Activated CD4-positive, alpha-beta T cell treated with anti-CD3 and anti-CD28 coated beads for 36 hours (primary cell): ENCODE data around the gene FH. TPM values are rescaled to one million over a fixed set of nuclear protein-coding genes. Genes with fewer than 3 reads are reported as not detected.

Source experiments
- ATAC-seq: fragments of 200-7000 bp; cut with Tn5 transposase; one replicate; pipeline ENCODE4 v1.10.0; 2021; ENCODE audit warnings: mild to moderate bottlenecking, moderate library complexity
- CTCF ChIA-PET: fragments of 350-600 bp; sonication (Branson Sonifier 250); formaldehyde crosslinking; loops from one replicate; lab custom pipeline; 2021; ENCODE audit warnings: antibody characterized with exemption; lab: Charles Lee
- POLR2A ChIA-PET: fragments of 350-600 bp; sonication (Branson Sonifier 250); formaldehyde crosslinking; loops from one replicate; lab custom pipeline; 2021; ENCODE audit warnings: antibody characterized with exemption, inconsistent platforms; lab: Charles Lee
- DNase-seq: peaks from one replicate; pipeline ENCODE4 v3.0.0-alpha.2; 2020
- H3K27ac Mint-ChIP-seq: one replicate; pipeline ENCODE4 v1.8.0; 2021; ENCODE audit warnings: mixed read lengths
- H3K27me3 Mint-ChIP-seq: one replicate; pipeline ENCODE4 v1.8.0; 2021; ENCODE audit warnings: mixed read lengths
- H3K36me3 Mint-ChIP-seq: one replicate; pipeline ENCODE4 v1.8.0; 2021; ENCODE audit warnings: low read depth, mixed read lengths
- H3K4me1 Mint-ChIP-seq: one replicate; pipeline ENCODE4 v1.8.0; 2021; ENCODE audit warnings: mixed read lengths
- H3K4me3 Mint-ChIP-seq: one replicate; pipeline ENCODE4 v1.8.0; 2021; ENCODE audit warnings: mild to moderate bottlenecking, moderate library complexity, mixed read lengths
- H3K9me3 Mint-ChIP-seq: one replicate; pipeline ENCODE4 v1.8.0; 2021; ENCODE audit warnings: low read depth, mixed read lengths
- intact Hi-C, 2 experiments: fragments of 100-400 bp; cut with DNase I in 1 of 2; cut with micrococcal nuclease in 1 of 2; formaldehyde crosslinking; loops; one replicate each; pipeline versions ENCODE4 v1.14.2 to v1.15.1; 2022 to 2024; cut with DNase I, micrococcal nuclease
- total RNA-seq, 2 experiments: library from RNA; stranded (reverse); gene quantifications; one replicate each; pipeline ENCODE4 v1.2.3, GENCODE V29; 2021

FH gene
- total RNA-seq, 2 experiments from 2014 or later, result 80.2 to 94.3 TPM

DNA sequence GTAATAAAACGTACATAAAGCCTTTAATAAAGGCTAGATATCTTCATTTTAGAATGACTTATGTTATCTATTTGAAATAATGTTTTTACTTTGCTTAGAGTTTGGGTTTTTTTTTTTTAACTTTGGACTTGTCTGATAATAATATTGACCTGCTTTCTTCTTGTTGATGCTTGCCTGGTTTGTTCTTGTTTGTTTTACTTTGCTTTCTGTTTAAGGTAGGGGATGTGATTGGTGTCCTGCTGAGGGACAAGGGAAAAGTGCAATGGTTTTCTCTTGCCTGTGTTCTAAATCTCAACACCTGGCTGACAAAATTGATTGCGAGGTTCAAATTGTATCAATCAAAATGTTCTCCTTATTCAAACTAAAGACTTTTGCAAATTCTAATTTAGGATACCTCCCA is 2.2 kb upstream of the FH start:
- Mint-ChIP-seq H3K9me3 (no peaks in the 10 kb centered on the region), H3K27ac (no peak overlapping the region), H3K27me3 (peaks cover 32% of the 10 kb centered on the region), H3K4me1 (peaks cover 11% of the 10 kb centered on the region), H3K36me3 (peaks cover 4% of the 10 kb centered on the region), H3K4me3 (no peak overlapping the region)
- POLR2A ChIA-PET, result interaction anchor here (0.7 kb wide), 1 partner anchor 479 kb away, joined by 5 read pairs; no protein-coding TSS in a partner anchor
- CTCF ChIA-PET, result interaction anchor here (0.7 to 0.9 kb wide), 2 partner anchors 15 to 112 kb away, joined by 3 read pairs; no protein-coding TSS in a partner anchor
- ATAC-seq (no peak), DNase-seq (no peak)
- intact Hi-C loops, result no loop called here

DNA sequence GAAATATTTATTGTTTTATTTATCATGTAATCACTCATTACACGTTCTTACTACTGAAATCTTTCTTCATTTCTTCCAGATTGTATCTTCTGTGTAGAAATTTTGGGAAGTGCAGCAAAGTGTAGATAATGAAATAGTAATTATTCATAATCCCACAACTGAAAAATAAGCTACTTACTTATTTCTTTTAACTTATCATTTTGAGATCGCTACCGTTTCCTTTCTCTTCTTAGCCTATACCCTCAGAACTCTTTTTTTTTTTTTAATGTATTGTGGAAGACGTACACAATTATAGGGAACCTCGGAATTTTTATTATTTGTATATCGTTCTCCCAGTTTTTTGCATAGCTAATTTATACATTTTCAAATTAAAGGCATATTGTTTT is 518 bp upstream of the FH start:
- intact Hi-C loops, result loop anchor here in 1 of 2 experiments (1.0 kb wide), 1 partner anchor 11 kb away; no protein-coding TSS in a partner anchor
- peaks cover 9% of the 10 kb centered on the region for H3K36me3 Mint-ChIP-seq
- POLR2A ChIA-PET, result interaction anchor here (0.6 to 1.2 kb wide), 3 partner anchors 32 to 117 kb away, joined by 3 to 16 read pairs (median 4); no protein-coding TSS in a partner anchor
- CTCF ChIA-PET, result interaction anchor here (0.6 to 1.3 kb wide), 8 partner anchors 9 to 380 kb away, joined by 3 to 6 read pairs (median 3); partner anchors contain the start of gene EXO1
- H3K27me3 Mint-ChIP-seq, result peaks cover 28% of the 10 kb centered on the region
- H3K4me1 Mint-ChIP-seq, result peaks cover 17% of the 10 kb centered on the region
- H3K27ac Mint-ChIP-seq, result no peak overlapping the region
- no peak overlapping the region for H3K4me3 Mint-ChIP-seq
- no peak for DNase-seq
- no peaks in the 10 kb centered on the region for H3K9me3 Mint-ChIP-seq
- no peak for ATAC-seq

DNA sequence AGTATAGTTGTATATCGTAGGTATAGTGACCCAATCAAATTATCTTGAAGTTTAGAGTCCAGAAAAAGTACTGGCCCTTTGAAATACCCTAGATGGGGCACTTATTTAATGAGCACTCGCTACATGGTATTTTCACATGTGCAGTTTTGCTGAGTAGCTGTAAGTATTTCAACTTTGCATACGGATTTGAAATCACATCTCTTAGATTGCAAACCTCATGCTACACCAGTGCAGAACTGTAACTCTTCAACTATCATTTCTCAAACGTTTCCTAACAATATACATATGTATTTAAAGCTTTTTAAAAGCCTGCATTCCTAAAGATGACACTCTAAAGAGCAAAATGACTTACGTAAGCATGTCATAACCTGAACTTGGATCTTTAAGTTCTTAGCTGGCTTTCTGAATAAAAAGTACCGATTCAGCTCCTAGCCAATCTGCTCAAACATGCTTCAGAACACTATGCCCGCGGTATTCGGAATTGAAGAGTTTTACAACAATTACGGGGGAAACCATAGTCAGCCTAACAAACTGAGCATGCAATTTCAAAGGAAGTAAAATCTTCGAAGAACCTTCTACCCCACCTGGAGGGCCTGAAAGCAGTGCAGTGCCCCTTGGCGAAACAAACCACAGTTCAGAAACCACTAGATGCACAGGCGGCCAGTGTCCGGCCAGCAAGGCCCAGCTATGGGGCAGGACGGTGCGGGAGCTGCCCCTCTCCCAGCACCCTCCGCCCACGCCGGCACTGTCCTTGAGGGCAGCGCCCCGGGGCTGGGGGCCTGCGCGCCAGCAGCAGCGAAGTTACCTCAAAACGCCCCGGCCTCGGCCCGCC is 863 bp downstream of the FH start:
- POLR2A ChIA-PET, result interaction anchor here (1.2 kb wide), 1 partner anchor 33 kb away, joined by 4 read pairs; no protein-coding TSS in a partner anchor
- intact Hi-C loops, result loop anchor here (1.0 to 10.0 kb wide), 5 partner anchors 13 to 1736 kb away; partner anchors contain the start of genes CEP170 (in 2 of the 2), CHML (in 2 of the 2), OPN3 (in 2 of the 2) and SDCCAG8 (in 2 of the 2)
- DNase-seq, result peak; percentile 53
- Mint-ChIP-seq H3K27me3 (peaks cover 18% of the 10 kb centered on the region), H3K27ac (peak overlapping the region; percentile 87), H3K4me1 (peaks cover 23% of the 10 kb centered on the region), H3K4me3 (peak overlapping the region; percentile 86), H3K9me3 (no peaks in the 10 kb centered on the region), H3K36me3 (peaks cover 16% of the 10 kb centered on the region)
- no peak for ATAC-seq
- CTCF ChIA-PET, result interaction anchor here (0.9 to 1.5 kb wide), 8 partner anchors 10 to 329 kb away, joined by 3 to 5 read pairs (median 3); partner anchors contain the start of gene EXO1

DNA sequence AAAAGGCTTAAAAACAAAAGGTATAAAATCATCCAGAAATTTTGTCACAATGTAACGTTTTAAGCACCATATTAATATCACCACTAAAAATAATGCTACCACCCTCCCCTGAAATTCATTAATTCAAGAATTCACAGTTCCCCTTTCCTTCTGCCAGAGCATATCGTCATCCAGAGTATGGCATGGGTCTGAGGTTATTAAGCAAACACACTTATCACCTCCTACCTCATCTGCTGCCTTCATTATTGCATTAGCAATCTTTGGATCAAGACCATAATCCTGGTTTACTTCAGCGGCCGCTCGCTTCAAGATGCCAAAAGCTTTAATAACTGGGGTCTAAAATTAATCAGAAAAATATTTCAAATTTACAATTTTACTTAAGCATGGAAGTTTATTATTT is 6.2 kb downstream of the FH start:
- no peak for DNase-seq
- no peak for ATAC-seq
- no peak overlapping the region for H3K4me3 Mint-ChIP-seq
- no peak overlapping the region for H3K27ac Mint-ChIP-seq
- peaks cover 23% of the 10 kb centered on the region for H3K4me1 Mint-ChIP-seq
- ChIA-PET CTCF (no interaction called here), POLR2A (interaction anchor here (0.7 kb wide), 1 partner anchor 184 kb away, joined by 5 read pairs; no protein-coding TSS in a partner anchor)
- H3K9me3 Mint-ChIP-seq, result no peaks in the 10 kb centered on the region
- no peaks in the 10 kb centered on the region for H3K27me3 Mint-ChIP-seq
- H3K36me3 Mint-ChIP-seq, result peaks cover 41% of the 10 kb centered on the region
- intact Hi-C loops, result loop anchor here (10.0 kb wide), 1 partner anchor 1741 kb away; the partner anchor contains the start of genes CEP170 (in 2 of the 2) and SDCCAG8 (in 2 of the 2)

DNA sequence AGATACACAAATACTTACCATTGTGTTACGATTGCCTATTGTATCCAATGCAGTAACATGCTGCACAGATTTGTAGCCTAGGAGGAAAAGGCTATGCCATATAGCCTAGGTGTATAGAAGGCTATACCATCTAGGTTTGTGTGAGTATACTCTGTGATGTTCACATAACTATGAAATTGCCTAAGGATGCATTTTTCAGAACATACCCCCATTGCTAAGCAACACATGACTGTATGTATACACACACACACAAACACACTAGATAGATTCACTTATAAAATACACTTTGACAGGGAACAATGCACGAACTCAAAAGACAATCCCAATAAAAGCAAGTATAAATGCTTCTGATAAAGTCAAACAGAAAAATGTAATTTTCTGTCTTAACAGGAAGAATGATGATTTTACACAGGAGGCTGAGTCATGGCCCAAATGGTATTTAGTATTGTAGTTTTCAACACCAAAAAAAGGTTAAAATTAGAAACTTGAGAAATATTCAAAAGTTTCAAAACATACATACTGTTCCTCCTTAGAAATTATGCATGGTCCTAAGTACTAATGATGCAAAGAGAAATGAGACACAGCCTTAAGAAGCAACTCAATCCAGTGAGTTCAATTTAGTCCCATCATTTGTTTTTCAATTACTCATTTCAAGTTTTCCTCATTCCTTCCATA is 12.2 kb downstream of the FH start:
- Mint-ChIP-seq H3K9me3 (no peaks in the 10 kb centered on the region), H3K27ac (no peak overlapping the region), H3K27me3 (no peaks in the 10 kb centered on the region), H3K4me3 (no peak overlapping the region), H3K36me3 (peaks cover 57% of the 10 kb centered on the region), H3K4me1 (peaks cover 17% of the 10 kb centered on the region)
- ChIA-PET CTCF (no interaction called here), POLR2A (no interaction called here)
- ATAC-seq, result no peak
- no peak for DNase-seq
- intact Hi-C loops, result no loop called here

DNA sequence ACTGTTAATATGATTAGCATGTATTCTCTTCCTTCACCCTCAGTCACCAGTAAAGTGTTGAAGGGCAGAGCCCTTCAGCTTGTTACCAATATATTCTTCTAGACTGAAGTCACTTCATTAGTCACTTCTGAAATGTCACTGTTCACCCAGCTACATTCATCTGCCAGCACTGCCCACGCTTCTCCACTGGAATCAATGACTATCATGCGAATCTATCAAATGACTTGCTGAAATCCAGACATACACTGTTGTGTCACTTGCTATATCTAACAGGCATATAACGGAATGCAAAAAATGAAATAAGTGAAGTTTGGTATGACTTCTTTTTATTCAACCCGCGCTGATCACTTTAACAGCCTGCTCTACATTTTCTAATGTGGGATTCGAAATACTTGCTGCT is 16.1 kb downstream of the FH start:
- peak; percentile 55 for DNase-seq
- Mint-ChIP-seq H3K9me3 (no peaks in the 10 kb centered on the region), H3K4me3 (no peak overlapping the region), H3K36me3 (peaks cover 49% of the 10 kb centered on the region), H3K27me3 (no peaks in the 10 kb centered on the region), H3K27ac (peak overlapping the region; percentile 49), H3K4me1 (peaks cover 17% of the 10 kb centered on the region)
- ATAC-seq, result peak; percentile 74
- CTCF ChIA-PET, result no interaction called here
- intact Hi-C loops, result loop anchor here in 1 of 2 experiments (5.0 kb wide), 1 partner anchor 616 kb away; no protein-coding TSS in a partner anchor
- POLR2A ChIA-PET, result no interaction called here

DNA sequence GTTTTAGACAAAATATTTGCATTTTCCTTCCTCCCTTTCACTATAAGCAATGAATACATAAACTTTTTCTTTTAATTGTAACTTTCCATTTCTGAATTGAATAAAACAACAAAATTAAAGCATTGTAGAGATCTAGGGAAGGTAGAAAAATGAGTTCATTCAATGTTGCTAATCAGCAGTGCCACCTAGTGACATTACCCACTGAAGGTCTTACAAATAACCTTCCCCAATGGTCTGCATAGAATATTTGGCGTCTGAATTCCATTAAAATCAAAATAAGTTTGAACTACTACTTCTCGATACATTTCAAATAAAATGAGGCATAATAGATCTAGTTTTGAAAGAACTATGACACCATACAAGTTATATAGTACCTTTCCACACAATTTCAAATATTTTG is 19.6 kb downstream of the FH start:
- Mint-ChIP-seq H3K27ac (no peak overlapping the region), H3K4me3 (no peak overlapping the region), H3K9me3 (no peaks in the 10 kb centered on the region), H3K4me1 (peaks cover 10% of the 10 kb centered on the region), H3K36me3 (peaks cover 43% of the 10 kb centered on the region), H3K27me3 (no peaks in the 10 kb centered on the region)
- ChIA-PET CTCF (no interaction called here), POLR2A (no interaction called here)
- DNase-seq, result no peak
- ATAC-seq, result no peak
- intact Hi-C loops, result loop anchor here in 1 of 2 experiments (5.0 kb wide), 1 partner anchor 613 kb away; no protein-coding TSS in a partner anchor

DNA sequence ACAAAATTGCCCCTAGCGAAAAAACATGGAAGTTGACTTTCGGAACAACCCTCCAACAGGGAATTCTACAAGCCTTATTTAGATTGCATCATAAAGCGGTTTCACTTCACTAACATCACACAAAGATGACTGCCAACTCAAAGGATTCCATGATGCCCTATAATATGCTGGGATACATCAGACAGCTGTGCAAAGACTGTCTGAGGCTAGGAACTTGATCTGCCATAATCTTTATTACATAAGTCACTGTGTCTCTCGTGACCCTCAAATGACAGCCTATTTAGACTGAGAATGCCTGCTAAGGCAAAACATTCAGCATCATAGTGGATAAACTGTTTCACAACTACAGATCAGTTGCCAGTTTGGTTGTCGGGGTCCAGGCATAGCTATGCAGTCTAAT is 23.8 kb downstream of the FH start:
- H3K36me3 Mint-ChIP-seq, result peaks cover 33% of the 10 kb centered on the region
- ChIA-PET POLR2A (no interaction called here), CTCF (no interaction called here)
- no peaks in the 10 kb centered on the region for H3K9me3 Mint-ChIP-seq
- DNase-seq (no peak), ATAC-seq (no peak)
- no peaks in the 10 kb centered on the region for H3K27me3 Mint-ChIP-seq
- no peak overlapping the region for H3K27ac Mint-ChIP-seq
- no peaks in the 10 kb centered on the region for H3K4me1 Mint-ChIP-seq
- intact Hi-C loops, result no loop called here
- H3K4me3 Mint-ChIP-seq, result no peak overlapping the region

DNA sequence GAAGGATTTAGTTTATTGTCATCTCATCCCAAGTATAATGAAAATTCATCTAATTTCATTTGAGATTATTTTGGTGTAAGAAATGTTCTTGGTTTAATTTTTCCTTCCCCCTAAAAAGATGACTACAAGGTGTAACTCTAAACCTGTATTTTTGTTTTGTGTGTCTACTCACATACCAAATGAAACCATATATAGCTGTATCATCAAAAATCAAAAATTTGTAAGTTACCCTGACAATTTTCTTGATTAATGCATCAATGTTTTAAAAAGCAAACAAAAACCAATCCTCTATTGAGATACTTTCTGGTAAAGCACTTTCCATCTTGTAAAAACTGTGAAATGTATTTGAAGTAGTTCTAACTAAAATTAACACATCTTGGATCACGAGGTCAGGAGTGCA is 30.8 kb downstream of the FH start:
- Mint-ChIP-seq H3K27ac (no peak overlapping the region), H3K36me3 (peaks cover 4% of the 10 kb centered on the region), H3K4me3 (no peak overlapping the region), H3K4me1 (peaks cover 6% of the 10 kb centered on the region), H3K9me3 (no peaks in the 10 kb centered on the region), H3K27me3 (no peaks in the 10 kb centered on the region)
- ATAC-seq (no peak), DNase-seq (no peak)
- POLR2A ChIA-PET, result no interaction called here
- intact Hi-C loops, result no loop called here
- CTCF ChIA-PET, result interaction anchor here (0.5 kb wide), 1 partner anchor 393 kb away, joined by 3 read pairs; no protein-coding TSS in a partner anchor

DNA sequence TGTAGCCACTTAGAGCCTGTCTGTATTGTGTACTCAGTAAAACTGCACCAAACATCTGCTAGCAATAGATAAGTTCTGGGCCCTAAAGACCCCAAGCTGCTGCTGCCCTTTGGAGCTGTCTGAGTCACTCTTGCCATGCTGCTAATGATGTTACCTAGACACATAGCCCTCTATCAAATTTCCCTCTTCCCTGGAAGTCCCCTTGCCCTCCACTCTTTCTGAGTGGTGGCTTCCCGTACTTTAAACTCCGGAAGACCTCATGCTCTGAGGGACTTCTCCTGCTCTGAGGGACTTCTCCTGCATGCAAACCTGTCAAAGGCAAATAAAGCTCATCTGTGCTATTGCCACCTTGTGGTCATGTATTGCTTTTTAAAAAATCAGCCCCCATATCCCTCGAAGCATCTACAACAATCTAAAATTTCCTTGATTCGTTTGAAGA is 34.0 kb downstream of the FH start:
- intact Hi-C loops, result loop anchor here in 1 of 2 experiments (2.0 kb wide), 2 partner anchors 595 to 753 kb away; no protein-coding TSS in a partner anchor
- ATAC-seq (peak; percentile 49), DNase-seq (no peak)
- Mint-ChIP-seq H3K9me3 (no peaks in the 10 kb centered on the region), H3K27me3 (peaks cover 7% of the 10 kb centered on the region), H3K27ac (no peak overlapping the region), H3K36me3 (peaks cover 2% of the 10 kb centered on the region), H3K4me3 (no peak overlapping the region), H3K4me1 (peaks cover 11% of the 10 kb centered on the region)
- POLR2A ChIA-PET, result no interaction called here
- CTCF ChIA-PET, result interaction anchor here (0.5 to 1.7 kb wide), 6 partner anchors 14 to 753 kb away, joined by 3 to 6 read pairs (median 4); no protein-coding TSS in a partner anchor

DNA sequence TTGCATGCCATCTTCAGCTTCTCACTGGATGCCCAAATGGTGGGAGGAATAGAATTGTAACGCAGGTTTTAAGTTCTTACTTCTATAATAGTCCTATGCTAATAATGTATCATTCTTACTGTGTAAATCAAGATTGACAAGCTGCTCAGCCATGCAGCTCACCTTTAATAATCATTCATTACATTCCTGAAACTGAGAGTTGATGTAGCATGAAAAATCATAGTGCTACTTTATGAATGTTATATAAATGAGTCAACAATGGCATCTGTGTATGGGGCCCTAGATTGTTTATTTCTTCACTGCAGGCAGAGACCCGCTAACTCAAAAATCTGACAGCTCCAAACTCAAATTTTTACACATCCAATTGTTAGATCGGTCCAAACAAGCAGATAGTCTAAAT is 34.4 kb downstream of the FH start:
- intact Hi-C loops, result loop anchor here in 1 of 2 experiments (2.0 kb wide), 2 partner anchors 594 to 752 kb away; no protein-coding TSS in a partner anchor
- ChIA-PET POLR2A (no interaction called here), CTCF (interaction anchor here (0.5 to 1.7 kb wide), 7 partner anchors 13 to 752 kb away, joined by 3 to 6 read pairs (median 3); no protein-coding TSS in a partner anchor)
- ATAC-seq (peak; percentile 81), DNase-seq (no peak)
- no peak overlapping the region for H3K27ac Mint-ChIP-seq
- H3K4me3 Mint-ChIP-seq, result no peak overlapping the region
- peaks cover 11% of the 10 kb centered on the region for H3K4me1 Mint-ChIP-seq
- H3K27me3 Mint-ChIP-seq, result peaks cover 7% of the 10 kb centered on the region
- no peaks in the 10 kb centered on the region for H3K9me3 Mint-ChIP-seq
- peaks cover 2% of the 10 kb centered on the region for H3K36me3 Mint-ChIP-seq
